AG10803 (cell line): ENCODE results near the gene SPINT2.
"Not testable (repeated sequence)": the region's sequence is repeated elsewhere in the genome, so short reads cannot be mapped to it uniquely, and the experiment has no call there.

Experiments used
- DNase-seq: peaks from one replicate; pipeline ENCODE4 v3.0.0; 2010; ENCODE audit warnings: low read depth
- H3K4me3 ChIP-seq: 2 replicates; pipeline ENCODE4 v1.5.1; 2011; ENCODE audit warnings: mild to moderate bottlenecking, low read length, control low read depth
- CTCF ChIP-seq: conservative IDR thresholded peaks from 2 replicates; pipeline ENCODE4 v1.5.1; 2011; ENCODE audit warnings: mild to moderate bottlenecking, low read length, control low read depth, inconsistent platforms

The SPINT2 gene

GRCh38 chr19:38229585-38230073 is 34.7 kb upstream of the SPINT2 start:
- no peak for TF ChIP-seq CTCF
- peak; percentile 85 for DNase-seq
- peak overlapping the region; percentile 53 for H3K4me3 ChIP-seq

GRCh38 chr19:38230506-38231133 is 33.8 kb upstream of the SPINT2 start:
- DNase-seq, H3K4me3 ChIP-seq: not testable (repeated sequence)

GRCh38 chr19:38231918-38232317 is 32.5 kb upstream of the SPINT2 start:
- H3K4me3 ChIP-seq = no peak overlapping the region
- no peak for TF ChIP-seq CTCF
- DNase-seq = no peak

GRCh38 chr19:38233740-38234251 is 30.6 kb upstream of the SPINT2 start:
- no peak overlapping the region for H3K4me3 ChIP-seq
- peak; percentile 85 for TF ChIP-seq CTCF
- peak; percentile 55 for DNase-seq

GRCh38 chr19:38234615-38235014 is 29.8 kb upstream of the SPINT2 start:
- no peak for DNase-seq
- no peak for TF ChIP-seq CTCF
- H3K4me3 ChIP-seq = no peak overlapping the region

- TF ChIP-seq CTCF = no peak
- DNase-seq = no peak
Measured at GRCh38 chr19:38239816-38240215, 24.6 kb upstream of the SPINT2 start.

GRCh38 chr19:38243279-38243673 is 21.1 kb upstream of the SPINT2 start:
- no peak for DNase-seq
- TF ChIP-seq CTCF = no peak
- H3K4me3 ChIP-seq = no peak overlapping the region

More at GRCh38 chr19:38239816-38240215, 24.6 kb upstream of the SPINT2 start:
- H3K4me3 ChIP-seq = no peak overlapping the region
